ENCODE results near the gene PTPRH. TPM values are rescaled to one million over a fixed set of nuclear protein-coding genes. Genes with fewer than 3 reads are reported as not detected.

Gene PTPRH
- total RNA-seq, 3 donors from 2014 or later (not counting 1 experiment from before 2014, with no cell fraction given), result 0.45 TPM; not detected in 2

DNA sequence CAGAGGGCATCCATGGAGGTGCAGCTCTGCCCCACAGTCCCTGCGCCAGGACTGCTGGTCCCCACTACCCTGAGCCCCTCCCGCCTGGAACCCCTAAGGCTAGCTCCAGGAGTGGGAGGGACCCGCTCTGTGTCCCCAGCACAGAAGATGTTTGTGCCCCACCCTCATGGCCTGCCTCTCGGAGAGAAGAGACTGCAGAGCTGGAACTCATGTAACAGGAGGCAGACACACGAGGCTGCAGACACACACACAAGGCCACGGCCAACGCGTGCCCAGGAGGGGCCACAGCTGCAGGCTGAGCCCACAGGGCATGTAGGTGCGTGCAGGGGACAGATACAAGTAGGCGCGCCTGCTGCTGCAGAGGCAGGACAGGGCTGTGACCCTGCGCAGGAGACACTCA lies 29.7 kb upstream of the PTPRH start:
- intact Hi-C loops (cut with micrococcal nuclease), result no loop called here
- H3K4me1 ChIP-seq (ENCODE audit: control insufficient read depth, insufficient read depth, low read length), result no peaks in the 10 kb centered on the region
- H3K4me3 ChIP-seq (ENCODE audit: low read length), result no peak overlapping the region
- H3K9me3 ChIP-seq (ENCODE audit: control insufficient read depth, insufficient read depth, low read length), result no peaks in the 10 kb centered on the region
- H3K4me1 Mint-ChIP-seq, result peaks cover 11 to 17% of the 10 kb centered on the region in 2 donors
- TF ChIP-seq, protein P1, sequence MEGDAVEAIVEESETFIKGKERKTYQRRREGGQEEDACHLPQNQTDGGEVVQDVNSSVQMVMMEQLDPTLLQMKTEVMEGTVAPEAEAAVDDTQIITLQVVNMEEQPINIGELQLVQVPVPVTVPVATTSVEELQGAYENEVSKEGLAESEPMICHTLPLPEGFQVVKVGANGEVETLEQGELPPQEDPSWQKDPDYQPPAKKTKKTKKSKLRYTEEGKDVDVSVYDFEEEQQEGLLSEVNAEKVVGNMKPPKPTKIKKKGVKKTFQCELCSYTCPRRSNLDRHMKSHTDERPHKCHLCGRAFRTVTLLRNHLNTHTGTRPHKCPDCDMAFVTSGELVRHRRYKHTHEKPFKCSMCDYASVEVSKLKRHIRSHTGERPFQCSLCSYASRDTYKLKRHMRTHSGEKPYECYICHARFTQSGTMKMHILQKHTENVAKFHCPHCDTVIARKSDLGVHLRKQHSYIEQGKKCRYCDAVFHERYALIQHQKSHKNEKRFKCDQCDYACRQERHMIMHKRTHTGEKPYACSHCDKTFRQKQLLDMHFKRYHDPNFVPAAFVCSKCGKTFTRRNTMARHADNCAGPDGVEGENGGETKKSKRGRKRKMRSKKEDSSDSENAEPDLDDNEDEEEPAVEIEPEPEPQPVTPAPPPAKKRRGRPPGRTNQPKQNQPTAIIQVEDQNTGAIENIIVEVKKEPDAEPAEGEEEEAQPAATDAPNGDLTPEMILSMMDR (IDR thresholded peaks at IDR 0.05), result no peak
- H3K4me3 Mint-ChIP-seq, result no peak overlapping the region
- H3K27ac Mint-ChIP-seq, result no peak overlapping the region
- peaks cover 89% of the 10 kb centered on the region for H3K36me3 ChIP-seq (ENCODE audit: control insufficient read depth, insufficient read depth, low read length)
- DNase-seq, result no peak
- H3K27me3 ChIP-seq (ENCODE audit: control insufficient read depth, insufficient read depth, low read length), result no peaks in the 10 kb centered on the region
- no peaks in the 10 kb centered on the region for H3K27me3 Mint-ChIP-seq (ENCODE audit: low read depth in 2 of 2)
- H3K27ac ChIP-seq (ENCODE audit: low read length), result no peak overlapping the region
- WGBS (ENCODE audit: insufficient coverage), result 94% methylated on average over 12 of the region's 12 CpGs
- no peaks in the 10 kb centered on the region for H3K9me3 Mint-ChIP-seq
- peaks cover 20% of the 10 kb centered on the region for H3K36me3 Mint-ChIP-seq
- no peak for ATAC-seq

DNA sequence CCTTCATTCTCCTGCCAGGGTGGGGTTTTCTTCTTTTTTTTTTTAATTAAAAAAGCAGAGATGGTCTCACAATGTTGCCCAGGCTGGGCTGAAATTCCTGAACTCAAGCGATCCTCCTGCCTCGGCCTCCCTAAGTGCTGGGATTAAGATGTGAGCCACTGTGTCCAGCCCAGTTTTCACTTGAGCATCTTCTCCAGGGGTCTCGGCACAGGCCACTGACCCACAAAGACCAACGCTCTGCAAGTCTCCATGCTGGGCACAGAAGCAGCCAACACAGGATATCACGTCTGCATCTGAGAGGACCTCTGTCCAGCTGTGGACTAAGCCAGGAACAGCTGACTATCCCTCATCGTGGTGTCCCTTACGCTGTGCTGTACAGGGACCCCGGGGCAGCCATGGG lies 28.7 kb upstream of the PTPRH start:
- Mint-ChIP-seq H3K4me3 (no peak overlapping the region), H3K27me3 (ENCODE audit: low read depth in 2 of 2) (no peaks in the 10 kb centered on the region), H3K4me1 (peaks cover 17% of the 10 kb centered on the region in 2 donors), H3K9me3 (no peaks in the 10 kb centered on the region), H3K36me3 (peaks cover 22% of the 10 kb centered on the region), H3K27ac (no peak overlapping the region)
- TF ChIP-seq, protein P1 (IDR thresholded peaks at IDR 0.05), result no peak
- intact Hi-C loops (cut with micrococcal nuclease), result no loop called here
- ATAC-seq (no peak), DNase-seq (no peak)
- Histone ChIP-seq H3K4me1 (ENCODE audit: control insufficient read depth, insufficient read depth, low read length) (no peaks in the 10 kb centered on the region), H3K36me3 (ENCODE audit: control insufficient read depth, insufficient read depth, low read length) (peaks cover 89% of the 10 kb centered on the region), H3K27ac (ENCODE audit: low read length) (no peak overlapping the region), H3K9me3 (ENCODE audit: control insufficient read depth, insufficient read depth, low read length) (no peaks in the 10 kb centered on the region), H3K27me3 (ENCODE audit: control insufficient read depth, insufficient read depth, low read length) (no peaks in the 10 kb centered on the region), H3K4me3 (ENCODE audit: low read length) (no peak overlapping the region)
- 96% methylated on average over 8 of the region's 8 CpGs for WGBS (ENCODE audit: insufficient coverage)

DNA sequence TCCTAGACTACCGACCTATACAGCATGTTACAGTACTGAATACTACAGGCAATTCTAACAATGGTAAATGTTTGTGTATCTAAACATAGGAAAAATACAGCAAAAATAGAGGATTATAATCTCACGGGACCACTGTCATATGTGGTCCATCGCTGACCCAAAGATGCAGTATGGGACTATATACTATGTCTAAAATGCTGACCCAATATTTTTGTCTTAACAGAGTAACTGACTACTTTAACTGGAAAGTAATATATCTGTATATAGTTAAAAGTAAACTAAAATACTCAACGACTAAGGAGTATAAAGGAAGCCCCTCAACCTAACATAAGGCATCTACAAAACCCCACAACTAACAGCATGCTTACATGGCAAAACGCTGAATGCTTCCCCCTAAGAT lies 23.7 kb upstream of the PTPRH start:
- Histone ChIP-seq H3K9me3 (ENCODE audit: control insufficient read depth, insufficient read depth, low read length) (no peaks in the 10 kb centered on the region), H3K27ac (ENCODE audit: low read length) (no peak overlapping the region), H3K4me3 (ENCODE audit: low read length) (no peak overlapping the region), H3K4me1 (ENCODE audit: control insufficient read depth, insufficient read depth, low read length) (no peaks in the 10 kb centered on the region), H3K36me3 (ENCODE audit: control insufficient read depth, insufficient read depth, low read length) (peaks cover 87% of the 10 kb centered on the region), H3K27me3 (ENCODE audit: control insufficient read depth, insufficient read depth, low read length) (no peaks in the 10 kb centered on the region)
- TF ChIP-seq, protein P1 (IDR thresholded peaks at IDR 0.05), result no peak
- intact Hi-C loops (cut with micrococcal nuclease), result no loop called here
- no peak overlapping the region for H3K4me3 Mint-ChIP-seq
- no peak for DNase-seq
- peaks cover 16% of the 10 kb centered on the region for H3K36me3 Mint-ChIP-seq
- no peaks in the 10 kb centered on the region for H3K9me3 Mint-ChIP-seq
- WGBS (ENCODE audit: insufficient coverage), result 89% methylated on average over 3 of the region's 5 CpGs
- no peak overlapping the region for H3K27ac Mint-ChIP-seq
- no peak for ATAC-seq
- no peaks in the 10 kb centered on the region for H3K27me3 Mint-ChIP-seq (ENCODE audit: low read depth in 2 of 2)
- peaks cover 12% of the 10 kb centered on the region in 2 donors for H3K4me1 Mint-ChIP-seq

DNA sequence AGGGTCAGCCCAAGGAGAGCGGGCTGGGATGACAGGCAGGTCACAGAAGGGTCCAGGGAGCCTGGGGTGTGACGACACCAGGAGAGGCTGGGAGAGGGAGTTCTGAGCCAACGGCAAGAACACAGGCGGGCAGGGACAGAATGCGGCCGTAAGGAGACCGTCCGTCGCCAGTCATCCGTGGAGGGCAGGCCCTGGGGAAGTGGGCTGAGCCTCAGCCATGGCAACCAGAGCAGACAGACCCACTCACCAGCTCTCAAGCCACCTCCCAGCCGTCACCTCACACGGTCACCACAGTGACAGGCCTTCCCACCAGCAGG lies 22.9 kb upstream of the PTPRH start:
- Mint-ChIP-seq H3K36me3 (peaks cover 16% of the 10 kb centered on the region), H3K4me1 (peaks cover 12 to 16% of the 10 kb centered on the region in 2 donors), H3K27ac (no peak overlapping the region), H3K4me3 (no peak overlapping the region), H3K9me3 (no peaks in the 10 kb centered on the region), H3K27me3 (ENCODE audit: low read depth in 2 of 2) (no peaks in the 10 kb centered on the region)
- ATAC-seq (no peak), DNase-seq (no peak)
- peaks cover 87% of the 10 kb centered on the region for H3K36me3 ChIP-seq (ENCODE audit: control insufficient read depth, insufficient read depth, low read length)
- intact Hi-C loops (cut with micrococcal nuclease), result no loop called here
- H3K27ac ChIP-seq (ENCODE audit: low read length), result no peak overlapping the region
- no peaks in the 10 kb centered on the region for H3K9me3 ChIP-seq (ENCODE audit: control insufficient read depth, insufficient read depth, low read length)
- TF ChIP-seq, protein P1 (IDR thresholded peaks at IDR 0.05), result no peak
- no peak overlapping the region for H3K4me3 ChIP-seq (ENCODE audit: low read length)
- WGBS (ENCODE audit: insufficient coverage), result 94% methylated on average over 12 of the region's 12 CpGs
- H3K27me3 ChIP-seq (ENCODE audit: control insufficient read depth, insufficient read depth, low read length), result no peaks in the 10 kb centered on the region
- no peaks in the 10 kb centered on the region for H3K4me1 ChIP-seq (ENCODE audit: control insufficient read depth, insufficient read depth, low read length)
